NCI-H2171 treated with DMSO at 0.1 percent for 48 hours (cell line): ENCODE data around the gene ANAPC10.
"Not testable (repeated sequence)": the region's sequence is repeated elsewhere in the genome, so short reads cannot be mapped to it uniquely, and the experiment has no call there.

Source experiments
- DNase-seq: peaks from one replicate; lab custom pipeline; 2025; lab: John Stamatoyannopoulos, UW

ANAPC10 gene

DNA sequence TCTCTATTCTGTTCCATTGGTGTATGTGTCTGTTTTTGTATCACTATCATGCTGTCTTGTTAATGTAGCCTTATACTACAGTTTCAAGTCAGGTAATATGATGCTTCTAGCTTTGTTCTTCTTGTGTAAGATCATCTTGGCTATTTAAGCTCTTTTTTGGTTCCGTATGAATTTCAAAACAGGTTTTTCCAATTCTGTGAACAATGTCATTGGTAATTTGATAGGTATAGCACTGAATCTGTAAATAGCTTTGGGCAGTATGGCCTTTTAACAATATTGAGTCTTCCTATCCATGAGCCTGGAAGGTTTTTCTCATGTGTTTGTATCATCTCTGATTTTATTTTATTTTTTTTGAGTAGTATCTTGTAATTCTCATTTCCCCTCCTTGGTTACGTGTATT lies 94.3 kb downstream of the ANAPC10 start:
- DNase-seq, result no peak

DNA sequence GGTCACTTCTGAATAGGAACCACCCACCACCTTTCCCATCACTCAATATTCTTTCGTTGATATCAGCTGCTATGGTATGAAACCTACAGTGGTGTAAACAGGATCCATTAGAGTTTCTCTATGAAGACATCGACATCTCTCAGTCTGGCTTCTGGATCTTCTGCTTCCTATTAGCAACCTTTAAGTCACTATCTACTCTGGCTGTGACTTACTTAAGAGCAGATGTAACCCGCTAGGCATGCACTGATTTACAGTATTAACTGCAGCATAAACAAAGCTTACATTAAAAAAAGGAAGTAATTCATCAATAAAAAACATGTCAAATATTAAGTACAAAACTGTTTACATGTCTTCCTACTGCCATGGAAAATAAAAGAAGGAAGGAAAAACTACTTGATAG lies 96.4 kb downstream of the ANAPC10 start:
- DNase-seq, result no peak

DNA sequence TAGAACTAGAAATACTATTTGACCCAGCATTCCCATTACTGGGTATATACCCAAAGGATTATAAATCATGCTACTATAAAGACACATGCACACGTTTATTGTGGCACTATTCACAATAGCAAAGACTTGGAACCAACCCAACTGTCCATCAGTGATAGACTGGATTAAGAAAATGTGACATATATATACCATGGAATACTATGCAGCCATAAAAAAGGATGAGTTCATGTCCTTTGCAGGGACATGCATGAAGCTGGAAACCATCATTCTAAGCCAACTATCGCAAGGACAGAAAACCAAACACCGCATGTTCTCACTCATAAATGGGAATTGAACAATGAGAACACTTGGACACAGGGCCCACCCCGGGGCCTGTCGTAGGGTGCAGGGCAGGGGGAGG lies 97.3 kb downstream of the ANAPC10 start:
- DNase-seq, result not testable (repeated sequence)

DNA sequence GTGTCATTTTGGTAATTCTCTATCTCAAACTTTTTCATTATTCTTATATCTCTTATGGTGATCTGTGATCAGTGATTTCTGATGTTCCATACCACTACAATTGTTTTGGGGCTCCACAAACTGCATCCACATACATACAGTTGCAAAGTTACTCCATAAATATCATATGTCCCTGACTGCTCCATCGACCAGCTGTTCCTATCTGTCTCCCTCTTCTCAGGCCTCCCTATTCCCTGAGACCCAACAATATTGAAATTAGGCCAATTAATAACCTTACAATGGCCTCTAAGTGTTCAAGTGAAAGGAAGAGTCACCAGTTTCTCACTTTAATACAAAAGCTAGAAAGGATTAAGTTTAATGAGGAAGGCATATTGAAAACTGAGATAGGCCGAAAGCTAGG lies 108.7 kb downstream of the ANAPC10 start:
- DNase-seq, result no peak

DNA sequence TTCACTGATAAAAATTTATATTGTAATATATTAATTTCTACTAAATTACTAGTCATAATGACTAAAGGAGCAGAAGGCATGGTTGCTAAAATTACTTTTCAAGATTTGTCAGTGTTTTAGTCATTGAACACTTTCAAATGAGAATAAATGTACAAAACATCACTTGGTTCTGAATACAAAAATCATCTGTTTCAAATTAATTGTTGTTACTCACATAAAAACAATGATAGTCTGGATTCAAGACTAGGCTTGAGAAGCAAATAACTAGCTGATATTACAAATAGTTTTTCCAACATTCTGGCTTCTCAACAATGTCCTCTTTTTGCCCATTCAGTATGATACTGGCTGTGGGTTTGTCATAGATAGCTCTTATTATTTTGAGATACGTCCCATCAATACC lies 112.5 kb downstream of the ANAPC10 start:
- DNase-seq, result no peak

DNA sequence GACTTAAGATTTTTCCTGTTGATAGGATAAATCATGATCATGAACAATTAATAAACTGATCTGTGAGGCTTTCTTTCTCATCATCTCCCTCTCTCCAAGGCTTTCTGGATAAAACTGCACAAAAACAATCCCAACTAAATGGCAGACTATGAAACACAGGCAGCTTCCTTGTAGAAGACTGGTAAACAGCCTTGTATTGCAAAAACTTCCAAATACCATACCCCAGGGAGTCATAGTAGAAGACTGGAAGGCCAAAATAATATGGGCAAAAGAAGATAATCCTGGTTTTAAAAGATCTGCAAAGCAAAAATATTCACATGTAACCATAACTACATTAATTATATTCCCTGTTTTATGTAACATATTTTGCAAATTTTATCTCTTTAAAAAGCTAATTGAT lies 113.0 kb downstream of the ANAPC10 start:
- DNase-seq, result no peak

DNA sequence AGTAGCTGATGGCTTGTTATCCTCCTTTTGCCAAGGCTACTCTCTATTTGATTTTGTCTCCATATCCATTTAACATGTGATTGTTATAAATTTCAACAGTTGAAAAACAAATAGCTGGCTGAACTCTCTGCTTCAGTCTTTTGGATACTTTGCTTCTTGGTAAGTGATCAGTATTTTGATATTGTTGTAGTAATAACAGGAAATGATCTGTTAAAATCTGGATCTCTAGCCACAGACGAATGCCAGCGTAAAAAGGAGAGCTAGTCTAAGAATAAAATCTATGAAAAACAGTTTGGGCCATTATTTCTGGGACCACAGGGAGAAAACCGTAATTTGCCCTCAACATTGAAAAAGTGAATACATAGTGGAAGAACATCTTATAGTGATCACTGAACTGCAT lies 113.8 kb downstream of the ANAPC10 start:
- DNase-seq, result no peak

DNA sequence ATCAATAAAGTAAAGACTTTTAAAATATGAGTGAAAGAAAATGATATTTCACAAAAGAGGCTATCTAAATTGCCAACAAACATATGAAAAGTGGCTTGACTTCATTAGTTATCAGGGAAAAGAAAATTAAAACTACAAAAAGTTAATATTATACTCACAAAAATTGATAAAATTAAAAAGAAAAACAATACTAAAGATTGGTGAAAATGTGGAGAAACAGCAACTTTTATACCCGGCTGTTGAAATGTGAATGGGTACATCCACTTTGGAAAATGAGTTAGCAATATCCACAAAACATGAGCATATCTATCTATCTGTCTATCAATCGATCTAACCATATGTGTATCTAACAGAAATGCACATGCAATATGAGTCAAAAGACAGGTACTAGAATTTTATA lies 122.3 kb downstream of the ANAPC10 start:
- DNase-seq, result no peak

DNA sequence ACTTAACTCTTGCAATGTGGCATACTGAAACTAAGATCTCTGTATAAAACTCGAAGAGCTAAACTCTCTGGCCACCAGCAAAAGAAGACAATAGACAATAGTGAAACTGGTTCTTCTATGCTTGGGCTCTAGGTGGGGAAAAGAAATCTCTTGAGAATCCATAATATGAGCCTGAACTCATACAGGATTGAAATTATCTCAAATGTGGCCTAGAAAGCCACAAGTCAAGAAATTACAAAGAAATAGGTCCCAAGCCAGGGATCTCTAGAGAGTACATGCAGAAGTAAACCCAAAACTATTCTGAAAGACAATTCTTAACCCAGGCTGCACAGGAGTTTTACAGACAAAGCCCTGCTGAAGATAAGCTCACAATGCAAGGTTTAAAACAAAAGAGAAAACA lies 127.4 kb downstream of the ANAPC10 start:
- no peak for DNase-seq

DNA sequence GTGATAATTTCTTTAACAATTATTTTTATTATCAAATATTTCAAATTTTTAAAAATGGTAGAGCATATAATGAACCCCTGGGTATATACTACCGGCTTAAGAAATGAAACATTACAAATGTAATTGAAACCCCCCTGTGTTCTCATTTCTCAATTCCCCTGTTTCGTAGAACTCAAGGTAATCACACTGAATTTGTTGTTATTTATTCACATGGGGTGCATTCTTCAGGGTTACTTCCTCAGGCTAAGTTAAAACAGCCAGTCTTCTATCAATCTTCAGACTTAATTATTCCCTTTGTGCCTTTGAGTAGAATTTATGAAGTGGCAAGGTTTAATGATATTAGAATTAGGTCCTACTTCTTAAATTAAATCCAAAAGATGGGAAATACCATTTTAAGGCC lies 128.2 kb downstream of the ANAPC10 start:
- no peak for DNase-seq

DNA sequence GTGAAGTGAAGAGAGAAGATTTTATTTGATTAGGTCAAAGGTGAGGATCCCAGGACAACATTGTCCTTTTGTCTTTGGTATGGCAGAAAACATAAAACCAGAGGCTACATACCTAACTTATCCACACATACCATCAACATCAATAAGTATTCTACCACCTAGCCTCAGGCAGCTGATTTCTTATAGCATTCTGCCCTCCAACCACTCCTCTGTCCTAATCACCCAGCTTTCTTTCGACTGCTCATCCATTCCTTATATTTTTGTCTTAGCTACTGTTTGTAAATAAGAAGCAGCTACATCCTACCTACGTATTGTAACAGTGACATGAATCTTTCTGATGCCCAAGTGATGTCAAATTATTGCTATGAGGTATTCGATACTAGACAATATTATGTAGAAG lies 129.4 kb downstream of the ANAPC10 start:
- no peak for DNase-seq

DNA sequence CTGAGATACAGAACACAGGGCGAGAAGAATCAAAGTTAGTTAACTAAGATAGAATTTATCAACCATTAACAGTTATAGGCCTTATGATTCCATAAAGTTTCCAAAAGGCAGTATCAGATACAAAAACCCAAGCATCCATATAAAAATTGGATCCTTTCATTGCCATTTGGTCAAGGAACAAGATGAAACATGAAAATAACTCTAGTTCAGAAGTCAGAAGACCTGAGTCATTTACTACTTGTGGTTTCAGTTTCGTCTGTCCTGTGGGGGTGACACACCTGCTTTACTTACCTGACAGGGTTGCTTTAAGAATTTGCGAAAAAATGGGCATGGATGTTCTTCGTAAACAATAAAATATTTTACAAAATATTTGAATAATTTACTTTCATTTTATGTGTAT lies 130.8 kb downstream of the ANAPC10 start:
- no peak for DNase-seq

DNA sequence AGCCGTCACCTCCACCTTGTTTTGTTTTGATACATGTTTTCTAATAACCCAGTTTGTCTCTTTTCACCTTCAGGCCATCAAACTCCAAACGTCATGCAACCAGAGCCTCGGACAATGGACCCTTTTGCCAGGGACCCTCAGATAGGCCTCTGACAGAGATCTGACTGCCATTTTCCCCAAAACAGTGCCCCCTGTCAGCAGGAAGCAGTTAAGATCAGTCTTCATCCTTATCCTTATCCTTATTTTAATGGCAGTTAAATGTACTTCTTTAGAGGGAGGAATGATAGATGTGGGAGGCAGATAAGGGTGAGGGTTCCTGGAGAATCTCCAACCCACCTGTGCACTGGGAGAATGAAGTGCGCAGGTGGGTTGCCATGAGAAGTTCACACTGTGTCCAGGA lies 135.7 kb downstream of the ANAPC10 start:
- no peak for DNase-seq

DNA sequence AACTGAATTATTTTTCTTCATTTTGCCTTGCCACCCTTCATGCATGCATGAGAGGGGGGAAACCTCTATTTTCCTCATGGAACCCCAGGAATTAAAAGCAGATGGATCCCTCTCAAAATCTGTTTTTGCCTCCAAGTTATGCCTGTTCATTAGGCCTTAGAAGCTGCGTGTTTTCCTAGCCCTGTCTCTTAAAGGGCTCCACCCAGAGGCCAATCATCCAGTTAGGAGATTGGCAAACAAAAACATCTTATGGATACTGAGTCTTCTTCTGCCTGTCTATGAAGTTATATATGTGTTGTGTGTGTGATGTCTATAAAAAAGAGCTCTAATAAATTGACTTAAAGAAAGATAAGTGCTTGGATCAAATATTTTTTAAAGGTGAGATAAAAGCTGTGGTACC lies 142.9 kb downstream of the ANAPC10 start:
- DNase-seq, result no peak

DNA sequence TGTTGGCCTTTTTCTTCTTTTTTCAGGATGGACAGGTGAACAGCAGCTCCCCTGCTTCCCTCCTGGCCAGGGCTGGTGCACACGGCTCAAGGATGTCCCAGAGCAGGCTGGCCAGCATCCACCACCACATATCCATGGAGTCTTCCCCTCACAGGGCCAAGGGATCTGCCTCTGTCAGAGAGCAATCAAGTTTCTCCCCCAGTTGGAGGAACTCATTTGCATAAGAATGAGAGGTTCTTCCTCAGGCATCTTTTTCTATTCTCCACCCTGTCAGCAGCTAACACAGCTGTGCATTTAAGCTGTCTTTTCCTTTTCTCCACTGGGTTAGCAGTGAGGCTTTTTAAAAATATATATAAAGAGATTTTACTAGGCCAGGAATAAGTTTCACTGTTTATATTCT lies 143.8 kb downstream of the ANAPC10 start:
- DNase-seq, result no peak

DNA sequence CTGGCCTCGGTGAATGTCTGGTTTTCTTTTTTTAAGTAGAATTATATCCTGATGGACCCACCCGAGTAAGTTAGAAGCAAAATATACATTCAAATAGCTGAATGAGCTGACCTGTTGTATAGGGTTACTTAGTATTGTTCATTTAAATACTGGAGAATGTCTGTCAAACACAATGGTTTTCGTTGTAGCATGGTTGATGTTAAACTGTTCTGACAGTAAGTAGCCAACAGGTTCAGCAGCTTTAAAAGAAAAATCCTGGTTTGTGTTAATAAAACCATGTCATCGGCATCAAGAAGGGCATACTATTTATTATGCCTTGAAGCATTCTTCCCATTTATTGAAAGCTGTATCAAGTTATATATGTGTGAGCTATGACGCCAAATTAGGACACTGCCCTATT lies 149.6 kb downstream of the ANAPC10 start:
- no peak for DNase-seq

DNA sequence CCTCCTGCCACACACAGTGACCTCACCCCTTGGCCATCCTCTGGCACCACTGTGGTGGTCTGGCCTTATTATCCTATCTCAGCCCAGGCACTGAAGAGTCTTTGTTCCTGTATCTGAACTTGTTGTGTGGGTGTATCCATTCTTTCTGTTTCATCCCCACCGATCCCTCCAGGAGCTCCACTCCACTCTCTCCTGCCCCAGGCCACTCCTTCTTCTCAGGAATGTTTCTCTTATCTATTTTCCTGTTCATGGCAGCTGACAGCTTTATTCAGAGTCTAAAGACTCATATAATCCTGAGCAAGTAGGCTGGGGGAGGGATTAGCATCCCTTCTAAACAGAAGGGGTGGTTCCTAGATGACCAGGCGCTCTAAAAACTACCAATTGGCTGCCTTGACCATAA lies 150.0 kb downstream of the ANAPC10 start:
- DNase-seq, result no peak
